ENCODE data around the gene ERFL.

The ERFL gene

GRCh38 chr19:41862445-41862986 lies 65.7 kb downstream of the ERFL start:
- TF ChIP-seq CTCF (conservative IDR thresholded peaks at IDR 0.05), result no peak
- peak overlapping the region; percentile 99; the same call in 1 of the 2 replicates for H3K27ac ChIP-seq

GRCh38 chr19:41861846-41862245 lies 66.4 kb downstream of the ERFL start:
- no peak for TF ChIP-seq CTCF (conservative IDR thresholded peaks at IDR 0.05)
- H3K27ac ChIP-seq, result peak overlapping the region; percentile 99; the same call in 1 of the 2 replicates

- H3K27ac ChIP-seq, result peak overlapping the region; percentile 99
- TF ChIP-seq CTCF (conservative IDR thresholded peaks at IDR 0.05), result no peak
Observed at GRCh38 chr19:41861116-41861768, 67.0 kb downstream of the ERFL start.

- no peak for TF ChIP-seq CTCF (conservative IDR thresholded peaks at IDR 0.05)
- H3K27ac ChIP-seq, result peak overlapping the region; percentile 99
Observed at GRCh38 chr19:41860419-41861115, 67.7 kb downstream of the ERFL start.

- TF ChIP-seq CTCF (conservative IDR thresholded peaks at IDR 0.05), result peak; percentile 78
- peak within 1 kb of the TSS; percentile 99 for H3K27ac ChIP-seq
Observed at GRCh38 chr19:41859618-41860418, 68.4 kb downstream of the ERFL start, which contains the start of gene RPS19. RPS19 (plus strand) TSS chr19:41860255; CDS start chr19:41860775, 520 bp downstream.

GRCh38 chr19:41859213-41859617 lies 69.0 kb downstream of the ERFL start:
- H3K27ac ChIP-seq, result peak overlapping the region; percentile 99
- no peak for TF ChIP-seq CTCF (conservative IDR thresholded peaks at IDR 0.05)
